Psoas muscle (tissue), 8 donors: ENCODE measurements around the gene SEMA3C. TPM values are rescaled to one million over a fixed set of nuclear protein-coding genes. Genes with fewer than 3 reads are reported as not detected.

ENCODE experiments used
- ATAC-seq, 4 donors: fragments of 200-7000 bp; cut with Tn5 transposase; one replicate each; pipeline ENCODE4 v1.9.1; 2020; ENCODE audit warnings: moderate library complexity in 3 of 4, mild to moderate bottlenecking in 2 of 4
- DNase-seq, 2 donors: peaks; one replicate each; pipeline ENCODE4 v3.0.0-alpha.2; 2020
- H3K27ac ChIP-seq: fragments of 200-600 bp; one replicate; pipeline ENCODE4 v1.8.0; 2022
- H3K27me3 ChIP-seq, 3 donors: fragments of 200-600 bp in 1 of 3; one replicate each; pipeline versions ENCODE4 v1.6.1 to v1.8.0; 2013 to 2022; ENCODE audit warnings: low read length in 2 of 3, mild to moderate bottlenecking in 2 of 3, moderate library complexity in 1 of 3; ENCODE audit not compliant: insufficient read depth in 3 of 3
- H3K36me3 ChIP-seq, 2 donors: fragments of 200-600 bp in 1 of 2; one replicate each; pipeline versions ENCODE4 v1.6.1 to v1.8.0; 2013 to 2022; ENCODE audit warnings: low read depth in 1 of 2, mild to moderate bottlenecking in 1 of 2, moderate library complexity in 1 of 2; ENCODE audit not compliant: insufficient read depth in 1 of 2
- H3K4me1 ChIP-seq: fragments of 200-600 bp; one replicate; pipeline ENCODE4 v1.8.0; 2022
- H3K4me3 ChIP-seq: fragments of 200-600 bp; one replicate; pipeline ENCODE4 v1.8.0; 2022; ENCODE audit warnings: mild to moderate bottlenecking
- H3K9me3 ChIP-seq: fragments of 200-600 bp; one replicate; pipeline ENCODE4 v1.8.0; 2022
- CTCF ChIP-seq: fragments of 200-600 bp; IDR thresholded peaks from one replicate; pipeline ENCODE4 v1.8.0; 2022; ENCODE audit warnings: antibody characterized with exemption
- WGBS, 3 donors: extraction: QIAGEN DNeasy Blood & Tissue Kit; methylation state at CpG; one replicate each; pipeline versions ENCODE4 v1.1.6 to v1.1.7; 2013; 5-methylcytosine and 5-hydroxymethylcytosine counted together
- intact Hi-C, 2 donors: fragments of 100-400 bp; cut with DNase I; formaldehyde crosslinking; loops; one replicate each; pipeline versions ENCODE4 v1.11.0 to v1.14.2; 2022
- polyA plus RNA-seq, 3 donors: library from polyadenylated mRNA; stranded (reverse); fragments of 200-250 nt; gene quantifications; one replicate each; pipeline ENCODE4 v1.2.3, GENCODE V29; 2013
- total RNA-seq, 4 donors: library from RNA; stranded (reverse); fragmentation: NEBNext Ultra II Directional in 2 of 4; extraction: Animal tissue kit (Norgen Biotek cat#: 25700) in 2 of 4; gene quantifications; one replicate each; pipeline versions ENCODE4 v1.2.1 to v1.2.4, GENCODE V29; 2021 to 2023
- donor health status: healthy with polysubstance abuse.
- donor health status: DM: no; HTN: no; CAD: no; lungs with moderate emphysema.
- donor health status: Bipolar disorder and iron deficiency.
- donor health status: healthy.
- donor health status: DM: yes; HTN: yes; CAD: no.
- donor health status: DM: no; HTN: no; CAD: no.
- donor health status: DM: no; HTN: no; CAD: no.
- donor health status: DM: yes; HTN: yes; CAD: no.

SEMA3C gene
- total and polyA plus RNA-seq, 7 donors: 6.6 to 63.1 (median 18.3) TPM

GRCh38 chr7:80848841-80849240 lies 70.0 kb downstream of the SEMA3C start:
- H3K27me3 ChIP-seq: no peaks in the 10 kb centered on the region
- TF ChIP-seq CTCF: no peak
- H3K27ac ChIP-seq: no peak overlapping the region
- DNase-seq (no peak), ATAC-seq (no peak)
- no peak overlapping the region for H3K4me3 ChIP-seq
- 52 to 56% (median 53%) methylated on average over 5 of the region's 5 CpGs for WGBS, 3 donors
- H3K4me1 ChIP-seq: peaks cover 14% of the 10 kb centered on the region
- H3K9me3 ChIP-seq: no peaks in the 10 kb centered on the region
- no peaks in the 10 kb centered on the region for H3K36me3 ChIP-seq
- intact Hi-C loops: no loop called here

GRCh38 chr7:80847895-80848294 lies 71.0 kb downstream of the SEMA3C start:
- intact Hi-C loops: no loop called here
- H3K4me3 ChIP-seq: no peak overlapping the region
- no peaks in the 10 kb centered on the region for H3K27me3 ChIP-seq
- H3K27ac ChIP-seq: no peak overlapping the region
- DNase-seq (no peak), ATAC-seq (no peak)
- WGBS, 3 donors: 88 to 91% (median 88%) methylated on average over 3 of the region's 3 CpGs
- no peaks in the 10 kb centered on the region for H3K9me3 ChIP-seq
- H3K36me3 ChIP-seq: no peaks in the 10 kb centered on the region
- H3K4me1 ChIP-seq: peaks cover 14% of the 10 kb centered on the region
- no peak for TF ChIP-seq CTCF

- no peak for ATAC-seq
- H3K4me1 ChIP-seq: peaks cover 13% of the 10 kb centered on the region
- WGBS, 3 donors: 93 to 97% (median 94%) methylated on average over 3 of the region's 3 CpGs
Measured at GRCh38 chr7:80847027-80847426, 71.8 kb downstream of the SEMA3C start.

GRCh38 chr7:80844916-80845315 lies 73.9 kb downstream of the SEMA3C start:
- H3K36me3 ChIP-seq: no peaks in the 10 kb centered on the region
- ATAC-seq: no peak
- no peaks in the 10 kb centered on the region for H3K27me3 ChIP-seq
- DNase-seq: no peak
- 86 to 91% (median 90%) methylated on average over 5 of the region's 5 CpGs for WGBS, 3 donors
- H3K4me1 ChIP-seq: peaks cover 8% of the 10 kb centered on the region
- H3K4me3 ChIP-seq: no peak overlapping the region
- no peak overlapping the region for H3K27ac ChIP-seq
- no peak for TF ChIP-seq CTCF
- intact Hi-C loops: no loop called here
- H3K9me3 ChIP-seq: no peaks in the 10 kb centered on the region

More at GRCh38 chr7:80847027-80847426, 71.8 kb downstream of the SEMA3C start:
- no peaks in the 10 kb centered on the region for H3K27me3 ChIP-seq
- no peak for DNase-seq
- no peak for TF ChIP-seq CTCF
- H3K4me3 ChIP-seq: no peak overlapping the region
- H3K27ac ChIP-seq: no peak overlapping the region
- no peaks in the 10 kb centered on the region for H3K9me3 ChIP-seq
- intact Hi-C loops: no loop called here
- H3K36me3 ChIP-seq: no peaks in the 10 kb centered on the region

- ATAC-seq (no peak), DNase-seq (no peak)
- Histone ChIP-seq H3K4me3 (no peak overlapping the region), H3K27me3 (no peaks in the 10 kb centered on the region), H3K36me3 (no peaks in the 10 kb centered on the region), H3K4me1 (peaks cover 3% of the 10 kb centered on the region), H3K9me3 (no peaks in the 10 kb centered on the region), H3K27ac (no peak overlapping the region)
- no peak for TF ChIP-seq CTCF
- WGBS, 3 donors: 80 to 86% (median 85%) methylated on average over 2 of the region's 2 CpGs
- intact Hi-C loops: no loop called here
Measured at GRCh38 chr7:80843018-80843677, 75.7 kb downstream of the SEMA3C start.
